ENCODE measurements around the gene SCYGR6. TPM values are rescaled to one million over a fixed set of nuclear protein-coding genes. Genes with fewer than 3 reads are reported as not detected.
"Not testable (repeated sequence)": the region's sequence is repeated elsewhere in the genome, so short reads cannot be mapped to it uniquely, and the experiment has no call there.

The SCYGR6 gene
- total RNA-seq, 1 donor from 2014 or later, result not detected

GRCh38 chr2:227740705-227741104 is 16.1 kb upstream of the SCYGR6 start:
- H3K4me1 Mint-ChIP-seq (ENCODE audit: low read depth); H3K9me3 Mint-ChIP-seq; intact Hi-C loops (cut with micrococcal nuclease); H3K4me3 Mint-ChIP-seq (ENCODE audit: low read depth); DNase-seq (ENCODE audit: low spot score); H3K36me3 Mint-ChIP-seq (ENCODE audit: low read depth); H3K27ac Mint-ChIP-seq; H3K27me3 Mint-ChIP-seq (ENCODE audit: low read depth): not testable (repeated sequence)

- no peaks in the 10 kb centered on the region for H3K36me3 Mint-ChIP-seq (ENCODE audit: low read depth)
- no peak overlapping the region for H3K27ac Mint-ChIP-seq
- no peaks in the 10 kb centered on the region for H3K27me3 Mint-ChIP-seq (ENCODE audit: low read depth)
- H3K4me1 Mint-ChIP-seq (ENCODE audit: low read depth), result no peaks in the 10 kb centered on the region
- H3K9me3 Mint-ChIP-seq, result no peaks in the 10 kb centered on the region
- DNase-seq (ENCODE audit: low spot score), result no peak
- H3K4me3 Mint-ChIP-seq (ENCODE audit: low read depth), result no peak overlapping the region
- intact Hi-C loops (cut with micrococcal nuclease), result no loop called here
Observed at GRCh38 chr2:227739351-227739750, 14.8 kb upstream of the SCYGR6 start.

DNA sequence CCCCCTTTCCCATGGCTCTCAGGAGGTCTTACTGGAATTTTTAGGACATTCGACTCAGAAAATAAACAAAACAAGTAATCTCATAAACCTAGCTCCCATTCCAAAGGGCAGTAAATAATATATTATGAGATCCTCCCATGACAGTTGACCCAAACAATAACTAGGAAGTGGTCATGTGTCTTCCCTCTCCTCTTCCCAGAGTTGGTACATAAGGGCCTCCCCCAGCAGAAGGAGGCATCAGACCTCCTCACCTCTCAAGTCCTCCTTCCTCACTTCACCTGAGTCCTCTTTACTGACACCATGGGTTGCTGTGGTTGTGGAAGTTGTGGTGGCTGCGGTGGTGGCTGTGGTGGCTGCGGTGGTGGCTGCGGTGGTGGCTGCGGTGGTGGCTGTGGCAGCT is 3.5 kb upstream of the SCYGR6 start, which contains the start of gene SCYGR7:
TSS of gene SCYGR7 (plus strand) at position 301 of the 400 bp plus-strand sequence. CDS start at position 301, 0 bp downstream.
- Mint-ChIP-seq H3K27me3 (ENCODE audit: low read depth) (peaks cover 4% of the 10 kb centered on the region), H3K9me3 (no peaks in the 10 kb centered on the region), H3K36me3 (ENCODE audit: low read depth) (no peaks in the 10 kb centered on the region), H3K4me1 (ENCODE audit: low read depth) (no peaks in the 10 kb centered on the region), H3K4me3 (ENCODE audit: low read depth) (no peak within 1 kb of the TSS), H3K27ac (no peak within 1 kb of the TSS)
- intact Hi-C loops (cut with micrococcal nuclease), result no loop called here
- no peak for DNase-seq (ENCODE audit: low spot score)

GRCh38 chr2:227722821-227723220 is 1.7 kb downstream of the SCYGR6 start:
- H3K27me3 Mint-ChIP-seq (ENCODE audit: low read depth); H3K4me3 Mint-ChIP-seq (ENCODE audit: low read depth); H3K36me3 Mint-ChIP-seq (ENCODE audit: low read depth); H3K9me3 Mint-ChIP-seq; DNase-seq (ENCODE audit: low spot score); intact Hi-C loops (cut with micrococcal nuclease); H3K27ac Mint-ChIP-seq; H3K4me1 Mint-ChIP-seq (ENCODE audit: low read depth): not testable (repeated sequence)

- intact Hi-C loops (cut with micrococcal nuclease), result no loop called here
- H3K27ac Mint-ChIP-seq, result no peak overlapping the region
- H3K4me1 Mint-ChIP-seq (ENCODE audit: low read depth), result no peaks in the 10 kb centered on the region
- H3K9me3 Mint-ChIP-seq, result no peaks in the 10 kb centered on the region
- no peaks in the 10 kb centered on the region for H3K36me3 Mint-ChIP-seq (ENCODE audit: low read depth)
- no peak for DNase-seq (ENCODE audit: low spot score)
- H3K4me3 Mint-ChIP-seq (ENCODE audit: low read depth), result no peak overlapping the region
- peaks cover 6% of the 10 kb centered on the region for H3K27me3 Mint-ChIP-seq (ENCODE audit: low read depth)
Observed at GRCh38 chr2:227720680-227721079, 3.9 kb downstream of the SCYGR6 start.

DNA sequence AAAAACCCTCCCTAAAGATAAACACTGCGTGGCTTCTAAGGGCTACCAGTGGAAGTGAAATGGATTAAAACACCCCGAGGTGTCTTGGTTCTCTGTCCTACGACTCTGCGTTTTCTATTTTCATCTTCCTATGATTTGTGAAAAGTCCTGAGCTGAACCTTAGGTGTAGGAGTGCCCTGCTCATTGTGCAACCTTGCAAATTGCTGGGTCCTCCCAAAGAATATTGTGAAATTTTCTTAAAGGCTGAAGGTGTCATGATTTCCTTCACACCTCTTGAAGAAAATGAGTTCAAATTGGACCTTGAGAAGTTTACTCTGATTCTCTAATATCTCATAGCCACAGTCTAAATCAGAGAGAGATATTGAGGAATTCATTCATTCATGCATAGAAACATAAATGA is 4.9 kb downstream of the SCYGR6 start:
- Mint-ChIP-seq H3K27me3 (ENCODE audit: low read depth) (peaks cover 6% of the 10 kb centered on the region), H3K9me3 (no peaks in the 10 kb centered on the region), H3K27ac (no peak overlapping the region), H3K4me1 (ENCODE audit: low read depth) (no peaks in the 10 kb centered on the region), H3K4me3 (ENCODE audit: low read depth) (no peak overlapping the region), H3K36me3 (ENCODE audit: low read depth) (no peaks in the 10 kb centered on the region)
- no peak for DNase-seq (ENCODE audit: low spot score)
- intact Hi-C loops (cut with micrococcal nuclease), result no loop called here

DNA sequence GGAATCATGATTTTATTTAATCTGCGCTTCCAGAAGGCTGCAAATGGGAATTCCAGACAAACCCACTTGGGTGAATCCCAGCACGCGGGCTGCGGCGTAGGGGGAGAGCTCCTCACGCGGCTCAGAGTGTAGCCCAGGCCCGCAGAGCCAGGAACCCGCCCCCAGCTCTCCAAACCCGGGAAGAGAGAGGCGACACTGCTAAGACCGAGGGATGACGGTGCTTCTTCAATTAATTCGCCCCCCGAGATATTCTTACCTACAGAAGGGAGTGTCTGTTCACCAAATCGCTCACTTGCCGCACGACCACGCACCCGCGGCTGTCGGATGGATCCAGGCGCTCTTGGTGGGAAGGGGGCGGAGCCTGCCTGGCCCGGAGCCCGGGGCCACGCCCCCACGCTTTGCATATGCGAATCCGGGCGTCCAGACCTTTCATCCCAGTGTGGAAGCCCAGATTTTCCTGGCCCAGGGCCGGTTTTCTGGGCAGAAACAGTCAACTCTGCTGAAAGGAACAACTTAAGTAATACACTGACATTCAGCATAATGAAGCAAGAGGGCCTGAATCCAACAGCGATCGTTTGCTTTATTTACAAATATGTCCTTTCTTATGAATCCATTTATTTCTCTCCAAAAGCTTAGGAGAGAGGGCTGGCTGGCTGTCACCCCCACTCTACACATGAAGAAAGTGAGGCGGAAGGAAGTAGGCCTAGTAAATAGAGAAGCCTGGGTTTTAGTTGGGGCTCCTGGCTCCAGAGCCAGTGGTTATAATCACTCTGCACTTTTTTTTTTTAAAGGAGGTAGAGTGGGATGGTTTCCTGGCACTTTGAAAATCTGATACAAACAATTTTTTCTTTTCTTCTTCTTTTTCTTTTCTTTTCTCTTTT is 6.6 kb downstream of the SCYGR6 start, which contains the start of gene SLC19A3:
TSS of gene SLC19A3 (minus strand) at position 342 of the 881 bp plus-strand sequence. CDS start 15,710 bp downstream, outside the sequence.
- H3K36me3 Mint-ChIP-seq (ENCODE audit: low read depth), result no peaks in the 10 kb centered on the region
- no peak within 1 kb of the TSS for H3K27ac Mint-ChIP-seq
- no peaks in the 10 kb centered on the region for H3K9me3 Mint-ChIP-seq
- H3K27me3 Mint-ChIP-seq (ENCODE audit: low read depth), result peaks cover 6% of the 10 kb centered on the region
- no peak within 1 kb of the TSS for H3K4me3 Mint-ChIP-seq (ENCODE audit: low read depth)
- DNase-seq (ENCODE audit: low spot score), result no peak
- intact Hi-C loops (cut with micrococcal nuclease), result no loop called here
- H3K4me1 Mint-ChIP-seq (ENCODE audit: low read depth), result no peaks in the 10 kb centered on the region

- Mint-ChIP-seq H3K27me3 (ENCODE audit: low read depth) (peaks cover 6% of the 10 kb centered on the region), H3K4me1 (ENCODE audit: low read depth) (no peaks in the 10 kb centered on the region)
- intact Hi-C loops (cut with micrococcal nuclease), result no loop called here
Observed at GRCh38 chr2:227716501-227716900, 8.1 kb downstream of the SCYGR6 start.

GRCh38 chr2:227713291-227713690 is 11.3 kb downstream of the SCYGR6 start:
- Mint-ChIP-seq H3K9me3 (no peaks in the 10 kb centered on the region), H3K27ac (no peak overlapping the region), H3K4me3 (ENCODE audit: low read depth) (no peak overlapping the region), H3K27me3 (ENCODE audit: low read depth) (peaks cover 6% of the 10 kb centered on the region), H3K36me3 (ENCODE audit: low read depth) (no peaks in the 10 kb centered on the region), H3K4me1 (ENCODE audit: low read depth) (no peaks in the 10 kb centered on the region)
- intact Hi-C loops (cut with micrococcal nuclease), result no loop called here
- no peak for DNase-seq (ENCODE audit: low spot score)

More at GRCh38 chr2:227716501-227716900, 8.1 kb downstream of the SCYGR6 start:
- Mint-ChIP-seq H3K4me3 (ENCODE audit: low read depth) (no peak overlapping the region), H3K36me3 (ENCODE audit: low read depth) (no peaks in the 10 kb centered on the region), H3K9me3 (no peaks in the 10 kb centered on the region), H3K27ac (no peak overlapping the region)
- DNase-seq (ENCODE audit: low spot score), result no peak

GRCh38 chr2:227710986-227711385 is 13.6 kb downstream of the SCYGR6 start:
- H3K27ac Mint-ChIP-seq, result no peak overlapping the region
- H3K4me3 Mint-ChIP-seq (ENCODE audit: low read depth), result no peak overlapping the region
- no peak for DNase-seq (ENCODE audit: low spot score)
- H3K27me3 Mint-ChIP-seq (ENCODE audit: low read depth), result no peaks in the 10 kb centered on the region
- intact Hi-C loops (cut with micrococcal nuclease), result no loop called here
- no peaks in the 10 kb centered on the region for H3K4me1 Mint-ChIP-seq (ENCODE audit: low read depth)
- no peaks in the 10 kb centered on the region for H3K9me3 Mint-ChIP-seq
- H3K36me3 Mint-ChIP-seq (ENCODE audit: low read depth), result no peaks in the 10 kb centered on the region

- H3K27me3 Mint-ChIP-seq (ENCODE audit: low read depth), result no peaks in the 10 kb centered on the region
- DNase-seq (ENCODE audit: low spot score), result no peak
- intact Hi-C loops (cut with micrococcal nuclease), result no loop called here
- H3K27ac Mint-ChIP-seq, result no peak overlapping the region
- no peaks in the 10 kb centered on the region for H3K9me3 Mint-ChIP-seq
- H3K4me3 Mint-ChIP-seq (ENCODE audit: low read depth), result no peak overlapping the region
- no peaks in the 10 kb centered on the region for H3K4me1 Mint-ChIP-seq (ENCODE audit: low read depth)
- no peaks in the 10 kb centered on the region for H3K36me3 Mint-ChIP-seq (ENCODE audit: low read depth)
Observed at GRCh38 chr2:227707390-227707789, 17.2 kb downstream of the SCYGR6 start.

DNA sequence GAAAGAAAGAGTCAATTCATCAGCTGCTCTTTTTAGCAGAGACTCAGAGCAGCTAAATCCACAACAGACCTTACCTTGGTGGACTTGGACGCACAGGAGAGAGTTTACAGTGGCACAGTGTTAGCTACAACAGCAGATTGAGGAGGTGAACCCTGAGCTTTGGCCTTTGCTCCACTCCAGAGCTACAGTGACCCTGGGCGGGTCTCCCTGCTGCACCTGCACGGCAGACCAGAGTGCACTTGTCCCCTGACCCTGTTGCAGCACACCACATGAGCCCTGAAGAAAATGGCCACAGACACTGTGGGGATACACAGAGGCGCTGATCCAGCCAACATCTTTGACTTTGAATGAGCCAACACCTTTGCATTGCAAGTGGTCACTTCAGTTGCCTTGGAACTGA is 17.7 kb downstream of the SCYGR6 start:
- Mint-ChIP-seq H3K36me3 (ENCODE audit: low read depth) (no peaks in the 10 kb centered on the region), H3K9me3 (no peaks in the 10 kb centered on the region), H3K4me3 (ENCODE audit: low read depth) (no peak overlapping the region), H3K27me3 (ENCODE audit: low read depth) (no peaks in the 10 kb centered on the region), H3K27ac (no peak overlapping the region), H3K4me1 (ENCODE audit: low read depth) (no peaks in the 10 kb centered on the region)
- intact Hi-C loops (cut with micrococcal nuclease), result no loop called here
- no peak for DNase-seq (ENCODE audit: low spot score)

DNA sequence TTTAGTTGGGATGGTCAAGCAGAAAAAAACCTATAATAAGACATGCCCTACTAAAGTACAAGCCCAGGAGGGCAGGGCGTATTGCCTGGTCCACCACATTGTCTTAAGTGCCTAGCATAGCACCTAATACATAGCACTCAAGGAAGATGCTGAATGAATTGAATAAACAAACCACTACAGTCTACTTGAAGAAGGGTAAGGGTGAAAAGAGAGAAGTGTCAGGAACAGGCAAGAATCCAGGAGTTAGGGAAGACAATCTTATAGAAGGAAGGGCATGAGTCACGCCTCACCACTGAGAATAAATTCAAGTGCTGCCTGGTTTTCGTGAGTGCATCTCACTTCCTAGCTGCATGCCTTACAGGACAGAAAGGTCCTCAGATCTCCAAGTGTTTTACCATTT is 20.6 kb downstream of the SCYGR6 start:
- H3K4me1 Mint-ChIP-seq (ENCODE audit: low read depth), result no peaks in the 10 kb centered on the region
- no peak overlapping the region for H3K27ac Mint-ChIP-seq
- H3K4me3 Mint-ChIP-seq (ENCODE audit: low read depth), result no peak overlapping the region
- no peak for DNase-seq (ENCODE audit: low spot score)
- H3K9me3 Mint-ChIP-seq, result no peaks in the 10 kb centered on the region
- H3K36me3 Mint-ChIP-seq (ENCODE audit: low read depth), result no peaks in the 10 kb centered on the region
- intact Hi-C loops (cut with micrococcal nuclease), result no loop called here
- H3K27me3 Mint-ChIP-seq (ENCODE audit: low read depth), result no peaks in the 10 kb centered on the region

Measured in activated T-helper 2 cell treated with anti-CD3 and anti-CD28 coated beads, Interferon-gamma antibody, Interleukin-2, Interleukin-4, amounts not matched to agents 10 μg/mL and 5 μg/mL and 100 μg/mL, durations not matched to agents 14 hours and 24 hours and 36 hours (primary cell).